H9 (cell line): Measurements from ENCODE around the gene DCC. TPM values are rescaled to one million over a fixed set of nuclear protein-coding genes. Genes with fewer than 3 reads are reported as not detected.

ENCODE experiments used
- DNase-seq: peaks from one replicate; pipeline ENCODE4 v3.0.0-alpha.2; 2017
- H2AFZ ChIP-seq: one replicate; pipeline ENCODE4 v1.6.1; 2013; ENCODE audit warnings: mild to moderate bottlenecking, low read length, control low read depth, moderate library complexity
- H2AK5ac ChIP-seq: 2 replicates; pipeline ENCODE4 v1.6.1; 2013; ENCODE audit warnings: low read length, control low read depth, mixed read lengths; ENCODE audit not compliant: insufficient read length
- H2BK120ac ChIP-seq: one replicate; pipeline ENCODE4 v1.6.1; 2013; ENCODE audit warnings: low read depth, mild to moderate bottlenecking, low read length, control low read depth, inconsistent platforms; ENCODE audit not compliant: poor library complexity, severe bottlenecking
- H2BK12ac ChIP-seq: 2 replicates; pipeline ENCODE4 v1.6.1; 2013; ENCODE audit warnings: low read length, control low read depth, mixed read lengths, low read depth; ENCODE audit not compliant: insufficient read length
- H2BK15ac ChIP-seq: 2 replicates; pipeline ENCODE4 v1.6.1; 2013; ENCODE audit warnings: low read depth, low read length, control low read depth
- H2BK20ac ChIP-seq: one replicate; pipeline ENCODE4 v1.6.1; 2013; ENCODE audit warnings: low read depth, mild to moderate bottlenecking, low read length, control low read depth, inconsistent platforms; ENCODE audit not compliant: poor library complexity, severe bottlenecking
- H2BK5ac ChIP-seq: 2 replicates; pipeline ENCODE4 v1.6.1; 2013; ENCODE audit warnings: low read length, control low read depth, mixed read lengths; ENCODE audit not compliant: insufficient read length
- H3K14ac ChIP-seq: 2 replicates; pipeline ENCODE4 v1.6.1; 2013; ENCODE audit warnings: low read length, control low read depth; ENCODE audit not compliant: insufficient read depth
- H3K18ac ChIP-seq: 2 replicates; pipeline ENCODE4 v1.6.1; 2013; ENCODE audit warnings: low read depth, mild to moderate bottlenecking, mixed read lengths, low read length, control low read depth; ENCODE audit not compliant: insufficient read length
- H3K23ac ChIP-seq: 2 replicates; pipeline ENCODE4 v1.6.1; 2013; ENCODE audit warnings: low read length, control low read depth, mixed read lengths, low read depth; ENCODE audit not compliant: insufficient read length
- H3K23me2 ChIP-seq: 2 replicates; pipeline ENCODE4 v1.6.1; 2013; ENCODE audit warnings: low read depth, mild to moderate bottlenecking, mixed read lengths, low read length, control low read depth; ENCODE audit not compliant: insufficient read length, poor library complexity, severe bottlenecking
- H3K27ac ChIP-seq: 2 replicates; pipeline ENCODE4 v1.5.1; 2013; ENCODE audit warnings: low read length, control low read depth, mixed read lengths, low read depth; ENCODE audit not compliant: insufficient read length
- H3K27me3 ChIP-seq: 2 replicates; pipeline ENCODE4 v1.6.1; 2013; ENCODE audit warnings: low read length, control low read depth, inconsistent platforms; ENCODE audit not compliant: insufficient read depth
- H3K4ac ChIP-seq: 2 replicates; pipeline ENCODE4 v1.6.1; 2013; ENCODE audit warnings: low read depth, mild to moderate bottlenecking, control low read depth, inconsistent platforms, low read length, moderate library complexity
- H3K4me1 ChIP-seq: 2 replicates; pipeline ENCODE4 v1.6.1; 2013; ENCODE audit warnings: low read length, control low read depth, inconsistent platforms; ENCODE audit not compliant: insufficient read depth
- H3K4me2 ChIP-seq: 2 replicates; pipeline ENCODE4 v1.6.1; 2013; ENCODE audit warnings: low read length, control low read depth, mixed read lengths; ENCODE audit not compliant: insufficient read length, insufficient read depth
- H3K56ac ChIP-seq: 2 replicates; pipeline ENCODE4 v1.6.1; 2013; ENCODE audit warnings: low read depth, mild to moderate bottlenecking, mixed read lengths, low read length, control low read depth; ENCODE audit not compliant: insufficient read length
- H3K79me1 ChIP-seq: 2 replicates; pipeline ENCODE4 v1.6.1; 2013; ENCODE audit warnings: low read depth, mild to moderate bottlenecking, moderate library complexity, low read length, control low read depth, inconsistent platforms; ENCODE audit not compliant: insufficient read depth, poor library complexity, severe bottlenecking
- H3K79me2 ChIP-seq: 2 replicates; pipeline ENCODE4 v1.6.1; 2013; ENCODE audit warnings: low read length, control low read depth, inconsistent platforms; ENCODE audit not compliant: insufficient read depth
- H3K9ac ChIP-seq: 2 replicates; pipeline ENCODE4 v1.6.1; 2013; ENCODE audit warnings: low read length, control low read depth, mixed read lengths; ENCODE audit not compliant: insufficient read length; ENCODE audit errors: extremely low read depth
- H3K9me3 ChIP-seq: one replicate; pipeline ENCODE4 v1.6.1; 2013; ENCODE audit warnings: low read depth, low read length, inconsistent platforms; ENCODE audit not compliant: control insufficient read depth
- H3T11ph ChIP-seq: one replicate; pipeline ENCODE4 v1.6.1; 2013; ENCODE audit warnings: mild to moderate bottlenecking, low read length, control low read depth, inconsistent platforms
- H4K20me1 ChIP-seq: one replicate; pipeline ENCODE4 v1.6.1; 2013; ENCODE audit not compliant: control insufficient read depth, insufficient read length, insufficient read depth
- H4K5ac ChIP-seq: 2 replicates; pipeline ENCODE4 v1.6.1; 2013; ENCODE audit warnings: low read depth, mild to moderate bottlenecking, mixed read lengths, low read length, control low read depth; ENCODE audit not compliant: insufficient read length
- H4K8ac ChIP-seq: replicated peaks from 2 replicates; pipeline ENCODE4 v1.6.1; 2013; ENCODE audit warnings: low read length, control low read depth, mixed read lengths, low read depth; ENCODE audit not compliant: insufficient read length
- H4K91ac ChIP-seq: 2 replicates; pipeline ENCODE4 v1.6.1; 2013; ENCODE audit warnings: low read depth, mild to moderate bottlenecking, moderate library complexity, mixed read lengths, low read length, control low read depth; ENCODE audit not compliant: insufficient read length
- H3K27ac Mint-ChIP-seq, 3 experiments: 2 replicates in 2 of 3; 3 replicates in 1 of 3; pipeline ENCODE4 v1.8.0; 2020 to 2021; ENCODE audit warnings: mixed read lengths in 3 of 3, mild to moderate bottlenecking in 1 of 3, moderate library complexity in 1 of 3
- H3K27me3 Mint-ChIP-seq: 2 replicates; pipeline ENCODE4 v1.8.0; 2021; ENCODE audit warnings: low read depth, mild to moderate bottlenecking, moderate library complexity, mixed read lengths
- H3K36me3 Mint-ChIP-seq, 3 experiments: 2 replicates in 2 of 3; 3 replicates in 1 of 3; pipeline ENCODE4 v1.8.0; 2020 to 2021; ENCODE audit warnings: low read depth in 3 of 3, mixed read lengths in 3 of 3; ENCODE audit not compliant: insufficient read depth in 1 of 3
- H3K4me1 Mint-ChIP-seq, 2 experiments: 2 replicates each; pipeline ENCODE4 v1.8.0; 2020; ENCODE audit warnings: mixed read lengths in 2 of 2
- H3K4me3 Mint-ChIP-seq, 2 experiments: 2 replicates in 1 of 2; 3 replicates in 1 of 2; pipeline ENCODE4 v1.8.0; 2020 to 2021; ENCODE audit warnings: mild to moderate bottlenecking in 2 of 2, mixed read lengths in 2 of 2, moderate library complexity in 1 of 2
- H3K9me3 Mint-ChIP-seq, 2 experiments: 2 replicates in 1 of 2; 3 replicates in 1 of 2; pipeline ENCODE4 v1.8.0; 2020; ENCODE audit warnings: mild to moderate bottlenecking in 2 of 2, mixed read lengths in 2 of 2, moderate library complexity in 1 of 2
- WGBS: extraction: QIAGEN DNeasy Blood & Tissue Kit; methylation state at CpG from one replicate; pipeline ENCODE4 v1.1.7; 2013; ENCODE audit warnings: missing lambda C conversion rate, low lambda C conversion rate, mixed read lengths; ENCODE audit not compliant: insufficient read length; ENCODE audit errors: extremely low coverage; 5-methylcytosine and 5-hydroxymethylcytosine counted together
- total RNA-seq: library from RNA; stranded (reverse); gene quantifications from 2 replicates; pipeline ENCODE4 v1.2.1, GENCODE V29; 2021
- TF ChIP-seq, protein P1 (sequence below): fragments of 200-600 bp; sonication (generic); conservative IDR thresholded peaks from 3 replicates; pipeline ENCODE4 v1.8.0; 2021; ENCODE audit warnings: antibody characterized with exemption, mild to moderate bottlenecking

The DCC gene
- total RNA-seq, 1 experiment from 2014 or later, result 0.35 TPM

DNA sequence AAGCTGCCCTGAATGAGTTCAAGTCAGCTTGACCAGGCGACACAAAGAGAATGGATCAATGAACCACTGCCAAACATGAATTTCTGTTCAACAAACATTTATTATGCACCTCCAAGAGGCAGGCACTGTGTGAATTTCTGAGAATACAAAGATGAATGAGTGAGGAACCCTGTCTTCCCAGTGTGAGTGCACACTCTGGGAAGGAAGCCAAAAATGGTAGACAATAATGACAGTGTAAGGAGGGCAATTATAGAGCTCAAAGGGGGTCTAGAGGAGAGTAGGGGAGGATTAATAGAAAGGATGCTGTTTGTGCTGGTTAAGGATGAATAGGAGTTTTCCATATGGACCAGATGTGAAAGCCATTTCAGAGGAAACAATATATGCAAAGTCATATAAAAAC lies 213.4 kb downstream of the DCC start:
- no peak overlapping the region for H3K27ac Mint-ChIP-seq
- WGBS, result no CpG with 5 or more reads among the region's 1 CpG
- Histone ChIP-seq H3K23ac (no peak overlapping the region), H3K27ac (no peak overlapping the region), H3K9me3 (no peaks in the 10 kb centered on the region), H2BK12ac (no peak overlapping the region), H3K27me3 (no peaks in the 10 kb centered on the region), H2BK20ac (no peak overlapping the region), H2BK15ac (no peak overlapping the region), H3T11ph (no peak overlapping the region), H4K5ac (no peak overlapping the region), H3K4ac (no peak overlapping the region), H2AK5ac (no peak overlapping the region), H3K56ac (no peak overlapping the region), H4K8ac (no peak overlapping the region), H3K23me2 (no peaks in the 10 kb centered on the region), H2BK5ac (no peak overlapping the region), H3K79me2 (no peaks in the 10 kb centered on the region), H2AFZ (no peak overlapping the region), H3K79me1 (no peaks in the 10 kb centered on the region), H3K4me1 (no peaks in the 10 kb centered on the region), H4K91ac (no peak overlapping the region), H3K14ac (no peak overlapping the region), H3K18ac (no peak overlapping the region), H2BK120ac (no peak overlapping the region), H3K9ac (no peak overlapping the region), H3K4me2 (no peak overlapping the region), H4K20me1 (no peaks in the 10 kb centered on the region)
- H3K9me3 Mint-ChIP-seq, result no peaks in the 10 kb centered on the region
- DNase-seq, result no peak
- H3K36me3 Mint-ChIP-seq, result no peaks in the 10 kb centered on the region
- H3K4me3 Mint-ChIP-seq, result no peak overlapping the region
- no peaks in the 10 kb centered on the region for H3K4me1 Mint-ChIP-seq
- TF ChIP-seq, protein P1, sequence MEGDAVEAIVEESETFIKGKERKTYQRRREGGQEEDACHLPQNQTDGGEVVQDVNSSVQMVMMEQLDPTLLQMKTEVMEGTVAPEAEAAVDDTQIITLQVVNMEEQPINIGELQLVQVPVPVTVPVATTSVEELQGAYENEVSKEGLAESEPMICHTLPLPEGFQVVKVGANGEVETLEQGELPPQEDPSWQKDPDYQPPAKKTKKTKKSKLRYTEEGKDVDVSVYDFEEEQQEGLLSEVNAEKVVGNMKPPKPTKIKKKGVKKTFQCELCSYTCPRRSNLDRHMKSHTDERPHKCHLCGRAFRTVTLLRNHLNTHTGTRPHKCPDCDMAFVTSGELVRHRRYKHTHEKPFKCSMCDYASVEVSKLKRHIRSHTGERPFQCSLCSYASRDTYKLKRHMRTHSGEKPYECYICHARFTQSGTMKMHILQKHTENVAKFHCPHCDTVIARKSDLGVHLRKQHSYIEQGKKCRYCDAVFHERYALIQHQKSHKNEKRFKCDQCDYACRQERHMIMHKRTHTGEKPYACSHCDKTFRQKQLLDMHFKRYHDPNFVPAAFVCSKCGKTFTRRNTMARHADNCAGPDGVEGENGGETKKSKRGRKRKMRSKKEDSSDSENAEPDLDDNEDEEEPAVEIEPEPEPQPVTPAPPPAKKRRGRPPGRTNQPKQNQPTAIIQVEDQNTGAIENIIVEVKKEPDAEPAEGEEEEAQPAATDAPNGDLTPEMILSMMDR, result no peak
- H3K27me3 Mint-ChIP-seq, result no peaks in the 10 kb centered on the region; the same call in 1 of the 2 replicates
